ENCODE results near the gene RBMS1. TPM values are rescaled to one million over a fixed set of nuclear protein-coding genes. Genes with fewer than 3 reads are reported as not detected.

RBMS1 gene
- total RNA-seq, 1 donor from 2014 or later: 148 TPM

DNA sequence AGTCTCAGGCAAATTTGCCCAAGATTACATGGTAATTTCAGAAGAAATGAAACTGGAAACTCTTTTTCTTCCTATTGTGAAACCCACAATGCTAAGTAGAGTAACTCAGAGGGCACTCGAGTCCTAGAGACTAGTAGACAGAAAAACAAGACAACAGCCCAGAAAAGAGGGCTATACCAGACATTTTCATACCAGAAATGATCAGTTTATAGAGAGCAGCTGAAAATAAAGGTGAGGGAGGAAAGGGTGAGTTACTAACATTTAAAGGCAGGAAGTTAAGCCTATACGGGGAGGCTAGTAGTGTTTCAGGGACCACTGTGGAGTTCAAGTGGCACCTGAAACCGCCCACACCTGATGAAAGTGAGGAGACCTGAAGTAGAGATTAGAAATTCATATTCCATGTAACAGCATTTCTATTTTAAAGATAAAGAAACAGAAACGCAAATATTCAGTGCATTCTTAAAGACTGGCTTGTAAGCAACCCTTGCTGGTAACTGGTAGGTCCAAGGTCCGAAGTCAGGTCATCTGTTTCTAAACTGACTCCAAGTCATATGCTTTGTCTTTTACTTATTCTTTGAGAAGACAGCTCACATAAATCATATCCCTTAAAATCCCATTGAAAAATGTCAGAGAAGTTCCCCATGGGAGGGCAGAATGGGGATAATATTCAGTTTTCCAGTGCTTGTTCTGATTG, 148.4 kb downstream of the RBMS1 start:
- DNase-seq (ENCODE audit: low read depth): no peak
- Mint-ChIP-seq H3K27me3 (ENCODE audit: low read depth, unreplicated experiment) (no peaks in the 10 kb centered on the region), H3K36me3 (ENCODE audit: low read depth, unreplicated experiment) (peaks cover 12% of the 10 kb centered on the region), H3K4me3 (ENCODE audit: unreplicated experiment) (no peak overlapping the region), H3K4me1 (ENCODE audit: low read depth, unreplicated experiment) (peaks cover 61% of the 10 kb centered on the region), H3K27ac (ENCODE audit: unreplicated experiment) (no peak overlapping the region), H3K9me3 (ENCODE audit: unreplicated experiment) (no peaks in the 10 kb centered on the region)
- no peak overlapping the region for H3K4me3 ChIP-seq (ENCODE audit: insufficient read depth, low read depth, low read length)
- no peak overlapping the region for H3K27ac ChIP-seq (ENCODE audit: low read depth, low read length)
- no peak overlapping the region for H3K9ac ChIP-seq (ENCODE audit: low read length)
- H3K9me3 ChIP-seq (ENCODE audit: insufficient read depth, low read depth, low read length): no peaks in the 10 kb centered on the region
- H3K4me2 ChIP-seq (ENCODE audit: low read length): no peak overlapping the region
- peaks cover 64% of the 10 kb centered on the region for H4K20me1 ChIP-seq (ENCODE audit: insufficient read depth, low read length)
- H3K79me2 ChIP-seq (ENCODE audit: insufficient read depth, low read length): peaks cover 100% of the 10 kb centered on the region
- TF ChIP-seq, protein P1, sequence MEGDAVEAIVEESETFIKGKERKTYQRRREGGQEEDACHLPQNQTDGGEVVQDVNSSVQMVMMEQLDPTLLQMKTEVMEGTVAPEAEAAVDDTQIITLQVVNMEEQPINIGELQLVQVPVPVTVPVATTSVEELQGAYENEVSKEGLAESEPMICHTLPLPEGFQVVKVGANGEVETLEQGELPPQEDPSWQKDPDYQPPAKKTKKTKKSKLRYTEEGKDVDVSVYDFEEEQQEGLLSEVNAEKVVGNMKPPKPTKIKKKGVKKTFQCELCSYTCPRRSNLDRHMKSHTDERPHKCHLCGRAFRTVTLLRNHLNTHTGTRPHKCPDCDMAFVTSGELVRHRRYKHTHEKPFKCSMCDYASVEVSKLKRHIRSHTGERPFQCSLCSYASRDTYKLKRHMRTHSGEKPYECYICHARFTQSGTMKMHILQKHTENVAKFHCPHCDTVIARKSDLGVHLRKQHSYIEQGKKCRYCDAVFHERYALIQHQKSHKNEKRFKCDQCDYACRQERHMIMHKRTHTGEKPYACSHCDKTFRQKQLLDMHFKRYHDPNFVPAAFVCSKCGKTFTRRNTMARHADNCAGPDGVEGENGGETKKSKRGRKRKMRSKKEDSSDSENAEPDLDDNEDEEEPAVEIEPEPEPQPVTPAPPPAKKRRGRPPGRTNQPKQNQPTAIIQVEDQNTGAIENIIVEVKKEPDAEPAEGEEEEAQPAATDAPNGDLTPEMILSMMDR (IDR thresholded peaks at IDR 0.05; ENCODE audit: insufficient read depth, low read depth, low read length): no peak
- TF ChIP-seq EZH2 (IDR thresholded peaks at IDR 0.05; ENCODE audit: insufficient read depth, low read length): no peak
- no peak for FAIRE-seq
- H3K36me3 ChIP-seq (ENCODE audit: insufficient read depth, low read length): no peaks in the 10 kb centered on the region
- no peaks in the 10 kb centered on the region for H3K27me3 ChIP-seq (ENCODE audit: insufficient read depth, low read length)
- H3K4me1 ChIP-seq (ENCODE audit: insufficient read depth, low read length): no peaks in the 10 kb centered on the region
- H2AFZ ChIP-seq (ENCODE audit: low read depth, low read length): no peak overlapping the region

DNA sequence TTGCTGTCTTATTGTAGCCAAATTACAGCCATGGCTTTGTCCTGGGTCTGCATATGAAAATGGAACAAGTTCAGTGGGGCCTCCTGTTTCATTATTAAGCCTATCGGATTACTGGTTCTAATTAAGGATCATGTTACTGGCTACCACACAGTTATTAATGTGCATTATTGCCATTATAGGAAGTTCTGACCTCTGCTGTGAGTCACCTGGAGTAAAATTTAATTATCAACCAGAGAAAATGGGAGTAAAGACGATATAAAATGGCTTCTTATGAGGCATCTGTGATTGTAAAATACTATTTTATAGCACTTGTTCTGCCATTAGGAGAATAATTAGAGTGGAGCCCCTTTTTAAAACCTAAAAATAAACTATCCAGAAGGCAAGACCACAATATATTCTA, 150.2 kb downstream of the RBMS1 start:
- no peaks in the 10 kb centered on the region for H3K4me1 ChIP-seq (ENCODE audit: insufficient read depth, low read length)
- FAIRE-seq (no peak), DNase-seq (ENCODE audit: low read depth) (no peak)
- no peaks in the 10 kb centered on the region for H3K27me3 Mint-ChIP-seq (ENCODE audit: low read depth, unreplicated experiment)
- no peaks in the 10 kb centered on the region for H3K27me3 ChIP-seq (ENCODE audit: insufficient read depth, low read length)
- H3K4me3 Mint-ChIP-seq (ENCODE audit: unreplicated experiment): no peak overlapping the region
- TF ChIP-seq EZH2 (IDR thresholded peaks at IDR 0.05; ENCODE audit: insufficient read depth, low read length): no peak
- peaks cover 100% of the 10 kb centered on the region for H3K79me2 ChIP-seq (ENCODE audit: insufficient read depth, low read length)
- peaks cover 59% of the 10 kb centered on the region for H3K4me1 Mint-ChIP-seq (ENCODE audit: low read depth, unreplicated experiment)
- no peak overlapping the region for H3K9ac ChIP-seq (ENCODE audit: low read length)
- H3K4me3 ChIP-seq (ENCODE audit: insufficient read depth, low read depth, low read length): no peak overlapping the region
- no peak overlapping the region for H3K27ac Mint-ChIP-seq (ENCODE audit: unreplicated experiment)
- H3K36me3 Mint-ChIP-seq (ENCODE audit: low read depth, unreplicated experiment): peaks cover 7% of the 10 kb centered on the region
- peaks cover 71% of the 10 kb centered on the region for H4K20me1 ChIP-seq (ENCODE audit: insufficient read depth, low read length)
- H3K9me3 ChIP-seq (ENCODE audit: insufficient read depth, low read depth, low read length): no peaks in the 10 kb centered on the region
- H2AFZ ChIP-seq (ENCODE audit: low read depth, low read length): no peak overlapping the region
- H3K4me2 ChIP-seq (ENCODE audit: low read length): no peak overlapping the region
- H3K9me3 Mint-ChIP-seq (ENCODE audit: unreplicated experiment): no peaks in the 10 kb centered on the region
- no peak overlapping the region for H3K27ac ChIP-seq (ENCODE audit: low read depth, low read length)
- no peaks in the 10 kb centered on the region for H3K36me3 ChIP-seq (ENCODE audit: insufficient read depth, low read length)

DNA sequence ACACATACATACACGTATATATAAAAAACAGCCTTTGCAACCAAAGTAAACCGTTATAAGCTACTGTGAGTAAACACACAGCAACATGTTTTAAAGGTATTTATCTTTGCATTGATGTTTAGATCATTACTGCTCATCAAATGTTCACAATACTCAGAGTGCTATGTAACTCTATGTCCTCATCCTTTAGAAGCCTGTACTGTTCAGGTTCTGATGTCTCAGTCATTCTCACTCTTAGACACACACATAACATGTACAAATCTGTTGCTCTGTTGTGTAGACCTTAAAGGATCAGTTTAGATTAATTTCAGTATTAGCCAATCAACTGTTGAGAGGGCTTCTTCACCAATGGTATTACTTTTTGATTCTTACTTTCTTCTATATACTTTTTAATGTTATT, 153.9 kb downstream of the RBMS1 start:
- FAIRE-seq (peak; percentile 49), DNase-seq (ENCODE audit: low read depth) (no peak)
- H3K79me2 ChIP-seq (ENCODE audit: insufficient read depth, low read length): peaks cover 98% of the 10 kb centered on the region
- H3K27me3 ChIP-seq (ENCODE audit: insufficient read depth, low read length): no peaks in the 10 kb centered on the region
- no peaks in the 10 kb centered on the region for H3K36me3 ChIP-seq (ENCODE audit: insufficient read depth, low read length)
- Mint-ChIP-seq H3K9me3 (ENCODE audit: unreplicated experiment) (no peaks in the 10 kb centered on the region), H3K36me3 (ENCODE audit: low read depth, unreplicated experiment) (peaks cover 4% of the 10 kb centered on the region), H3K27me3 (ENCODE audit: low read depth, unreplicated experiment) (no peaks in the 10 kb centered on the region), H3K27ac (ENCODE audit: unreplicated experiment) (no peak overlapping the region), H3K4me1 (ENCODE audit: low read depth, unreplicated experiment) (peaks cover 50% of the 10 kb centered on the region), H3K4me3 (ENCODE audit: unreplicated experiment) (no peak overlapping the region)
- no peak overlapping the region for H3K4me3 ChIP-seq (ENCODE audit: insufficient read depth, low read depth, low read length)
- peaks cover 71% of the 10 kb centered on the region for H4K20me1 ChIP-seq (ENCODE audit: insufficient read depth, low read length)
- no peak overlapping the region for H2AFZ ChIP-seq (ENCODE audit: low read depth, low read length)
- TF ChIP-seq, protein P1 (IDR thresholded peaks at IDR 0.05; ENCODE audit: insufficient read depth, low read depth, low read length): no peak
- no peak for TF ChIP-seq EZH2 (IDR thresholded peaks at IDR 0.05; ENCODE audit: insufficient read depth, low read length)
- H3K27ac ChIP-seq (ENCODE audit: low read depth, low read length): no peak overlapping the region
- H3K9ac ChIP-seq (ENCODE audit: low read length): no peak overlapping the region
- H3K4me1 ChIP-seq (ENCODE audit: insufficient read depth, low read length): no peaks in the 10 kb centered on the region
- H3K4me2 ChIP-seq (ENCODE audit: low read length): no peak overlapping the region
- no peaks in the 10 kb centered on the region for H3K9me3 ChIP-seq (ENCODE audit: insufficient read depth, low read depth, low read length)
